ENCODE data around the gene CIRBP. TPM values are rescaled to one million over a fixed set of nuclear protein-coding genes. Genes with fewer than 3 reads are reported as not detected.
A peak's percentile ranks its signal among the peaks of the same experiment; 100 is the strongest.

The CIRBP gene
- total RNA-seq, 1 donor from 2014 or later, result 295 TPM

DNA sequence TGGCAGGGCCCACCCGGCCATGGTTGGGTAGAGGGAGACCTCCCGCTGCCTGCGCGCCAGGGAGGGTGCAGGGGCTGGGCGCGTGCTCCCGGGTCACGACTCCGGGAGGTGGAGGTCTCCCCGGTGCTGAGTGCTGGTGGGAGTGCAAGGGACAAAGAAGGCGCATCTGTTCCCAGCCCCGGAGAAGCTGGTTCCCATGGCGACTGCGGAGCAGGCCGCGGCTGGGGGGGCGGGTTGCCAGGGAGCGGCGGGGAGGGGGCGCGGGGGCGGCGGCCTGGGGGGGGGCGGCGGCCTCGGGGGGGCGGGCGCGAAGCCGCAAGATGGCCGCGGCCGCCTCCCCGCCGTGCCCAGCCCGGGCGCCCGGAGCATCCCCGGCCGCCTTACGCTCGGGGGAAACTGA lies 32.6 kb upstream of the CIRBP start:
- Mint-ChIP-seq H3K36me3 (ENCODE audit: low read depth) (peaks cover 2% of the 10 kb centered on the region), H3K4me1 (ENCODE audit: low read depth) (peaks cover 23% of the 10 kb centered on the region), H3K27me3 (ENCODE audit: low read depth) (no peaks in the 10 kb centered on the region), H3K9me3 (ENCODE audit: low read depth) (no peaks in the 10 kb centered on the region), H3K4me3 (ENCODE audit: unreplicated experiment) (peak overlapping the region; percentile 46), H3K27ac (ENCODE audit: unreplicated experiment) (no peak overlapping the region)
- TF ChIP-seq, protein P1, sequence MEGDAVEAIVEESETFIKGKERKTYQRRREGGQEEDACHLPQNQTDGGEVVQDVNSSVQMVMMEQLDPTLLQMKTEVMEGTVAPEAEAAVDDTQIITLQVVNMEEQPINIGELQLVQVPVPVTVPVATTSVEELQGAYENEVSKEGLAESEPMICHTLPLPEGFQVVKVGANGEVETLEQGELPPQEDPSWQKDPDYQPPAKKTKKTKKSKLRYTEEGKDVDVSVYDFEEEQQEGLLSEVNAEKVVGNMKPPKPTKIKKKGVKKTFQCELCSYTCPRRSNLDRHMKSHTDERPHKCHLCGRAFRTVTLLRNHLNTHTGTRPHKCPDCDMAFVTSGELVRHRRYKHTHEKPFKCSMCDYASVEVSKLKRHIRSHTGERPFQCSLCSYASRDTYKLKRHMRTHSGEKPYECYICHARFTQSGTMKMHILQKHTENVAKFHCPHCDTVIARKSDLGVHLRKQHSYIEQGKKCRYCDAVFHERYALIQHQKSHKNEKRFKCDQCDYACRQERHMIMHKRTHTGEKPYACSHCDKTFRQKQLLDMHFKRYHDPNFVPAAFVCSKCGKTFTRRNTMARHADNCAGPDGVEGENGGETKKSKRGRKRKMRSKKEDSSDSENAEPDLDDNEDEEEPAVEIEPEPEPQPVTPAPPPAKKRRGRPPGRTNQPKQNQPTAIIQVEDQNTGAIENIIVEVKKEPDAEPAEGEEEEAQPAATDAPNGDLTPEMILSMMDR (IDR thresholded peaks at IDR 0.05), result no peak
- no peak for DNase-seq (ENCODE audit: low spot score)

DNA sequence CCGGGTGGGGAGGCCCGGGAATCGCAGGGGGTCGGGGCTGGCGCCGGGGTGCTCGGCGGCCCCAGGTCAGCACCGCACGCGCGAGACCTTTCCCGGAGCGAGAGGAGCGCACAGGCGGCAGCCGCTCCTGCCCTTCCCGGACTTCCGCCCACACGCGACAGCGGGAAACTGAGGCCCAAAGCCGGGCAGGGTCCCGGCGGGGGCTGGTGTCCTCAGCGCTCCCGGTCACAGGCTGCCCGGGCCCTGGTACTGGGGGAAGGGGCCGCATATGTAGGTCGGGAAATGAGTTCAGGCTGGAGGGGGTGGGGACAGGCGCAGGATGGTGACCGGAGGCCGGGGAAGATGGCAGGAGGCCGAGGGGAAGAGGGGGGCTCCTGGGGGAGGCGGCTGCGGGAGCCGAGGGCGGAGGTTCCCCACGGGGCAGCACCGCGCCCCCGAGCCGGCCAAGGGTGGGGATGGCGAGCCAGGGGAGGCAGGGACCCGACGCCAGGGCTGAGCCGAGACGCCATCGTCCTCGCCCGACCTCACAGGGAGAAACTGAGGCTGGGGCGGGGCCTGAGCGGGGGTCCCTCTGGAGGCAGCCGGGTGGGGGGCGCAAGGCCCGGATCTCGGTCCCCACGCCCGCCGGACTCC lies 32.0 kb upstream of the CIRBP start:
- Mint-ChIP-seq H3K9me3 (ENCODE audit: low read depth) (no peaks in the 10 kb centered on the region), H3K4me1 (ENCODE audit: low read depth) (peaks cover 22% of the 10 kb centered on the region), H3K27ac (ENCODE audit: unreplicated experiment) (no peak overlapping the region), H3K27me3 (ENCODE audit: low read depth) (no peaks in the 10 kb centered on the region), H3K4me3 (ENCODE audit: unreplicated experiment) (peak overlapping the region; percentile 65), H3K36me3 (ENCODE audit: low read depth) (no peaks in the 10 kb centered on the region)
- no peak for DNase-seq (ENCODE audit: low spot score)
- TF ChIP-seq, protein P1 (IDR thresholded peaks at IDR 0.05), result no peak

DNA sequence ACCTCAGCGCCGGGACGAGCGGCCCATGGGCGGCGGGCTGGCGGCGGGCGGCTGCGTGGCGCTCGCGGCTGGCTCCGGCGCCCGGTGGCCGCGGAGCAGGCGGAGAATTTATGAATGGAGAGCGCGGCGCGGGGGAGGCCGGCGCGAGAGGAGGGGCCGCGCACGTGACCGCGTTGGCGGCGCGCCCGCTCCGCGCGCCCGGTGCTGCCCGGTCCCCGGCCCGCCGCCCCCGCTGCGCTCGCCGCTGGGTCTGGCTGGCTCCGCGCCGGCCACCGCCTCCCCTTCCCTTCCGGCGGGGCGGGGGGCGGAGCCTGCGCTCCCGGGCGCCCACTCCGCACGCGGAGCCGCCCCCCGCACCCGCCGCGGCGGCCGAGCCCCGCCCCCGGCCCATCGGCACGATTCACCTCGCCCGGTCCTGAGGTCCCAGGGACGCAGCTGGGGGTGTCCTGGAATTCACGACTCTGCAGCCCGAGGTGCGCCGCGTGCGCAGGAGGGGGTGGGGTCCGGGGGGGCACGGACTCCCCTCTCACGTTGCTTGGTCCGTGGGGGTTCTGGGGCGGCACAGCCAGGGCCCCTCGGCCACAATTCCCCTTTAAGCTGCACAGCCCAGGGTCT lies 31.3 kb upstream of the CIRBP start, which contains the start of gene CBARP:
Gene CBARP, minus strand, starts transcription at position 252 of the 615 bp plus-strand sequence. CDS start 1,905 bp downstream, outside the sequence.
- H3K4me3 Mint-ChIP-seq (ENCODE audit: unreplicated experiment), result peak within 1 kb of the TSS; percentile 69
- H3K4me1 Mint-ChIP-seq (ENCODE audit: low read depth), result peaks cover 23% of the 10 kb centered on the region
- H3K9me3 Mint-ChIP-seq (ENCODE audit: low read depth), result no peaks in the 10 kb centered on the region
- peak within 1 kb of the TSS; percentile 69 for H3K27ac Mint-ChIP-seq (ENCODE audit: unreplicated experiment)
- TF ChIP-seq, protein P1 (IDR thresholded peaks at IDR 0.05), result no peak
- no peaks in the 10 kb centered on the region for H3K36me3 Mint-ChIP-seq (ENCODE audit: low read depth)
- no peaks in the 10 kb centered on the region for H3K27me3 Mint-ChIP-seq (ENCODE audit: low read depth)
- DNase-seq (ENCODE audit: low spot score), result no peak

DNA sequence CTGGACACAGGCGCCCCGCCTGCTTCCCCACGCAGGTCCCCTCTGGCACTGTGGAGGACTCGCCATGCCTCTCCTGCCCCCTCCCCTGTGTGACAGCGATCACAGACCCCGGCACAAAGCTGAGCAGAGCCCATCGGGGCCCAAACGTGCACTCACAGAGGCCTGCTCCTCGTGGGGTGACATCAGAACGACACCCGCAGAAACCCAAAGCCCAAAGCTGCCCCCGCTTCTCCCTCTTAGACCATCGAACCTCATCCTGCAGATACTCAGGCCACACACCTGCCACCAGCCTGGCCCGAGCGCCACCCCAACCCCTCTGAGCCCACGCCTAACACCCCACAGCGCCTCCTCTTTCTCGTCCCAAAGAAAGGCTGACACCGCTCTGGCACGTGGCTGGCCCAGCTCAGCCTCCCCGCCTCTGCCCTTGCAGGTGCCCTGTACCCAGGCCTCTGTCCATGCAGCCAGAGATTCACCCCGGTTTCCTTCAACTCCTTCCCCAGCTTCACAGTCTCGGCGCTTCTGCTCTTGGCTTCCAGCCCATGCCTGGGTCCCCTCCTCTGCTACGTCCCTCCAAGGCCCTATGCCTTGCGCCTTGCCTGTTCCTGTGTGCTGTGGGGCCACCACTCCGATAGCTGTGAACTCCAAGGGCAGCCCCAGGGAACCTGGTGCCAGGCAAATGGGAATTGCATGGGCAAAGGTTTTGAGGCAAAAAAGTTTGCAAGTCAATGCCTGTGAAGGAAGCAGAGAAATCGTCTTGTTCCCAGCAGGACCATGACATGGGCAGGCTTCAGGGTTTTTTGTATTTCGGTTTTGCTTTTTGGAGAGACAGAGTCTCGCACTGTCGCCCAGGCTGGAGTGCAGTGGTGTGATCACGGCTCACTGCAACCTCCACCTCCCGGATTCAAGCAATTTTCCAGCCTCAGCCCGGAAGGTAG lies 30.5 kb upstream of the CIRBP start:
- no peaks in the 10 kb centered on the region for H3K36me3 Mint-ChIP-seq (ENCODE audit: low read depth)
- H3K4me1 Mint-ChIP-seq (ENCODE audit: low read depth), result peaks cover 29% of the 10 kb centered on the region
- no peaks in the 10 kb centered on the region for H3K9me3 Mint-ChIP-seq (ENCODE audit: low read depth)
- peak overlapping the region; percentile 69 for H3K27ac Mint-ChIP-seq (ENCODE audit: unreplicated experiment)
- H3K27me3 Mint-ChIP-seq (ENCODE audit: low read depth), result no peaks in the 10 kb centered on the region
- TF ChIP-seq, protein P1 (IDR thresholded peaks at IDR 0.05), result no peak
- no peak for DNase-seq (ENCODE audit: low spot score)
- H3K4me3 Mint-ChIP-seq (ENCODE audit: unreplicated experiment), result peak overlapping the region; percentile 69

DNA sequence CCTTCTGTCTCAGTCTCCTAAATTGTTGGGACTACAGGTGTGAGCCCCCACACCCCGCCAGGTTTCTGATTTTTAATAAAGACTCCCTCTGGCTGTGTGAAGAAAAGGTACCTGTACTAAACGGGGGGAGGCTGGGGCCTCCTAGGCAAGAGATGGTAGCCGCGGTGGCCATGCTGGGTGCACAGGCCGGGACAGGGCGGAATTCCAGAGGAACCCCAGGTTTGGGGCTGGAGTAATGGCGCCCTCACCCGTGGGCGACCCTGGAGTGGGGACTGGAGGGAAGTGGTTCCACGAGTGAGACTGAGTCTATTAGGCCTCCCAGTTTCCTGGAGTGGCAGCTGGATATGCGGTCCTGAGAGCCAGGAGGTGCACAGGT lies 29.7 kb upstream of the CIRBP start:
- H3K27ac Mint-ChIP-seq (ENCODE audit: unreplicated experiment), result peak overlapping the region; percentile 36
- peak overlapping the region; percentile 69 for H3K4me3 Mint-ChIP-seq (ENCODE audit: unreplicated experiment)
- no peaks in the 10 kb centered on the region for H3K9me3 Mint-ChIP-seq (ENCODE audit: low read depth)
- H3K36me3 Mint-ChIP-seq (ENCODE audit: low read depth), result no peaks in the 10 kb centered on the region
- H3K27me3 Mint-ChIP-seq (ENCODE audit: low read depth), result no peaks in the 10 kb centered on the region
- H3K4me1 Mint-ChIP-seq (ENCODE audit: low read depth), result peaks cover 30% of the 10 kb centered on the region
- DNase-seq (ENCODE audit: low spot score), result no peak
- TF ChIP-seq, protein P1 (IDR thresholded peaks at IDR 0.05), result no peak
